Neutrophil (primary cell): ENCODE measurements around the gene PLPP3.

Experiments
- H3K27ac ChIP-seq: fragments of 200-600 bp; sonication (generic); 2 replicates; pipeline ENCODE4 v1.5.1; 2016; ENCODE audit warnings: mild to moderate bottlenecking, moderate library complexity
- H3K27me3 ChIP-seq: fragments of 200-600 bp; sonication (generic); 2 replicates; pipeline ENCODE4 v1.6.0; 2016; ENCODE audit warnings: mild to moderate bottlenecking
- H3K36me3 ChIP-seq: fragments of 200-600 bp; sonication (generic); 2 replicates; pipeline ENCODE4 v1.5.1; 2017
- H3K4me1 ChIP-seq, 2 experiments: fragments of 200-600 bp in 1 of 2; sonication (generic) in 1 of 2; 1 replicate in 1 of 2; 2 replicates in 1 of 2; pipeline versions ENCODE4 v1.5.1 to v1.6.1; 2013 to 2016; ENCODE audit warnings: low read depth in 1 of 2, low read length in 1 of 2, mild to moderate bottlenecking in 1 of 2, moderate library complexity in 1 of 2; ENCODE audit not compliant: control insufficient read depth in 1 of 2, insufficient read depth in 1 of 2
- H3K4me3 ChIP-seq, 2 experiments: fragments of 200-600 bp in 1 of 2; sonication (generic) in 1 of 2; 1 replicate in 1 of 2; 2 replicates in 1 of 2; pipeline ENCODE4 v1.5.1; 2013 to 2016; ENCODE audit warnings: low read depth in 1 of 2, low read length in 1 of 2, mild to moderate bottlenecking in 1 of 2, moderate library complexity in 1 of 2
- H3K9me3 ChIP-seq: fragments of 200-600 bp; sonication (generic); 2 replicates; pipeline ENCODE4 v1.5.1; 2016
- CTCF ChIP-seq: fragments of 200-600 bp; sonication (generic); IDR thresholded peaks from 2 replicates; pipeline ENCODE4 v1.5.1; 2016; ENCODE audit warnings: antibody characterized with exemption

PLPP3 gene

DNA sequence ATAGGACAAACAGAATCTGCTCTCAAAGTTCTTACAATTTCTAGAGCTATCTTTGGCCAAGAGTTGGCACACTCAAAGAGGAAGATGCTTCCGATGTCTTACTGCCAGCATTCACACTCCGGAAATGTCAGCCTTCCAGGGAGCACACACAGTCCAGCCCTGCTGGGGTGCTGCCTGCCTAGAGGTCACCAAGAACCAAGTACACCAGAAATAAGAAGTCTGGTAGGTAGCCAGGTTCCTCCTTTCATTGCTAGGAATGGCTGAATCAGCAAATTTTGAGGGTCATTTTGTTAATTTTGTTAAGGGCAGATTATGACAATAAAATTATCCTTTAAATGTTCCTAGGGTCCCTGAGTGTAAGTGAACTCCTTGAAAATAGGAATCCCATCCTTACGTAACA is 77.5 kb downstream of the PLPP3 start:
- peak overlapping the region; percentile 67 for H3K27ac ChIP-seq
- H3K4me3 ChIP-seq, result no peak overlapping the region
- H3K36me3 ChIP-seq, result peaks cover 3% of the 10 kb centered on the region
- no peaks in the 10 kb centered on the region for H3K27me3 ChIP-seq
- peaks cover 36 to 38% of the 10 kb centered on the region in 2 experiments for H3K4me1 ChIP-seq
- H3K9me3 ChIP-seq, result no peaks in the 10 kb centered on the region
- no peak for TF ChIP-seq CTCF

DNA sequence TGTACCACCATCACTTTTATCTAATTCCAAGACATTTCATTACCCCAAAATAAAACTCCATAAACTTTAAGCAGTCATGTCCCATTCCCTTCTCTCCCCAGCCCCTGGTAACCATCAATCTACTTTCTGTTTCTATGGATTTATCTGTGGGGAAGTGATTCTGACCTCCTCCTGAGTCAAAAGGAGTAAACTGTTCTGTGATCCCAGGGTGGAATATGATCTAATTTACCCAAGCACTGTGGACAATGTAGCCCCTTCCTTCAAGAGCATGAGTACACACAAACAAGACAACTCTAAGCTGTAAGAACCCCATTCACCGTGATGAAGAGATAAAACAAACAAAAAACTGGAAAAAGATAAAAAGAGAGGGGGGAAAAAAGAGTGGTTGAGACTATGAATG is 77.9 kb downstream of the PLPP3 start:
- H3K27me3 ChIP-seq, result no peaks in the 10 kb centered on the region
- TF ChIP-seq CTCF, result no peak
- no peaks in the 10 kb centered on the region for H3K9me3 ChIP-seq
- no peak overlapping the region for H3K27ac ChIP-seq
- H3K4me3 ChIP-seq, result no peak overlapping the region
- H3K4me1 ChIP-seq, result peaks cover 36 to 38% of the 10 kb centered on the region in 2 experiments
- peaks cover 3% of the 10 kb centered on the region for H3K36me3 ChIP-seq

DNA sequence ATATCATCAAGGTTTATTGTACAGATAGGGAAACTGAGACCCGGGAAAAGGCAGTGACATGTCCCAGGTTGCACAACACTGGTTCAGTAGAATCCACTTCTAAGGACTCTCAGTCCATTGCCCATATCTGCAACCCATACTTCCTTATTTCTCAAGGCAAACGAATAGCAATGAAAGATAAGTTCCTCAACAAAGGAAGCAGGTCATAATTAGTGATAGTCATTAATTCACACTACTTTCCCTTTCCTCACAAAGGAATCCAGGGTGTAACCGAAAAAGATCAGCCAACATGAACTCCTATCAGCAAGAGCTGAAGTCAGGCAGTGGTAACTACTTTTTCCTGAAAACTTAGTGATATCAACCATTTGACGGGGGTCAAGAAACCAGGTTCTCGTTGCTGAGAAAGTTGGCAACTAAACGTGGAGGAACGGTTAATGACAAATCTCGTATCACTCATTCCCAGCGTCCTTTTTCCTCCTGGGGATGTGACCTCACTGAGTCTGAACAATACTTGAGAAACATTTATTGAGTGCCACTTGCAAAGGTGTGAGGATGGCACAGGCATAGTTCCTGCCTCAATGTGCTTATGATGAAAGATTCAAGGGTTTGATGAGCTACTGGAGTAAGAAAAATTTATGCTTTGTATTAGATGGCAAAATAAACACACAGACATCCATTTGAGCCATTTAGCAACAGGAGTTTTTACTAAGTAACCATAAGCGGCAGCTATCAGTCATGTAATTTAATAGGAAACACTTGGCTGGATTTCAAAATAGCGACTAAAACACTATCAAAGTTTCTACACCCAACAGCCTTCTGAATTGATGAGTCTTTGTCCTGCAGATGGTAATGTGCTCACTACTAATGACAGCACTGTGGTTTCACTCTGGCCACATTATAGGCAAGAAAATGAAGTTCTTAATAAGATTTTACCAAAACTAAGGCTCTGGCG is 82.3 kb downstream of the PLPP3 start:
- peak overlapping the region; percentile 67 for H3K27ac ChIP-seq
- TF ChIP-seq CTCF, result no peak
- H3K9me3 ChIP-seq, result no peaks in the 10 kb centered on the region
- peaks cover 3% of the 10 kb centered on the region for H3K36me3 ChIP-seq
- H3K4me1 ChIP-seq, result peaks cover 22 to 27% of the 10 kb centered on the region in 2 experiments
- H3K27me3 ChIP-seq, result no peaks in the 10 kb centered on the region
- no peak overlapping the region for H3K4me3 ChIP-seq

DNA sequence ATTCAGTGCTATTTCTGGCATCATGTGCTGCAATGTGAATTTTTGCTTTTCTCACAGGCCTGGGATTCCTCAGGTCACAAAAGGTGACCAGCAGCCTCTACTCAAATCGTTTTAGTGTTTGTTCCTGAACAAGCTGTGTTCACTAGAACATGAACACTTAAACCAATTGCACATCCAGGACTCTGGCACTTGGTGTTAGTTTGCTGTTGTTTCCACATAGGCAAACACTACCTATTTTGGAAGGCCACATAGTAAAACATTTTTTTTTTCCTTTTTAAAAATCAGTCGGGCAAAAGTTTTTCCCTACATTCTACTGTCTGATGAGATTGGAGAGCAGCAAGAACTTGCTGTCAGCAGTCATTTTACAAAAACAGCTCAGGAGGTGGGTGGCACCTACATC is 83.2 kb downstream of the PLPP3 start:
- peaks cover 22 to 23% of the 10 kb centered on the region in 2 experiments for H3K4me1 ChIP-seq
- H3K4me3 ChIP-seq, result no peak overlapping the region
- H3K9me3 ChIP-seq, result no peaks in the 10 kb centered on the region
- peaks cover 3% of the 10 kb centered on the region for H3K36me3 ChIP-seq
- H3K27ac ChIP-seq, result peak overlapping the region; percentile 67
- no peaks in the 10 kb centered on the region for H3K27me3 ChIP-seq
- TF ChIP-seq CTCF, result no peak

- TF ChIP-seq CTCF, result no peak
- Histone ChIP-seq H3K4me1 (peaks cover 22 to 23% of the 10 kb centered on the region in 2 experiments), H3K27me3 (no peaks in the 10 kb centered on the region), H3K4me3 (no peak overlapping the region), H3K36me3 (peaks cover 3% of the 10 kb centered on the region), H3K27ac (peak overlapping the region; percentile 67), H3K9me3 (no peaks in the 10 kb centered on the region)
Observed at GRCh38 chr1:56495538-56495937, 83.8 kb downstream of the PLPP3 start.
